Measurements from ENCODE around the gene CLDN9.

CLDN9 gene

DNA sequence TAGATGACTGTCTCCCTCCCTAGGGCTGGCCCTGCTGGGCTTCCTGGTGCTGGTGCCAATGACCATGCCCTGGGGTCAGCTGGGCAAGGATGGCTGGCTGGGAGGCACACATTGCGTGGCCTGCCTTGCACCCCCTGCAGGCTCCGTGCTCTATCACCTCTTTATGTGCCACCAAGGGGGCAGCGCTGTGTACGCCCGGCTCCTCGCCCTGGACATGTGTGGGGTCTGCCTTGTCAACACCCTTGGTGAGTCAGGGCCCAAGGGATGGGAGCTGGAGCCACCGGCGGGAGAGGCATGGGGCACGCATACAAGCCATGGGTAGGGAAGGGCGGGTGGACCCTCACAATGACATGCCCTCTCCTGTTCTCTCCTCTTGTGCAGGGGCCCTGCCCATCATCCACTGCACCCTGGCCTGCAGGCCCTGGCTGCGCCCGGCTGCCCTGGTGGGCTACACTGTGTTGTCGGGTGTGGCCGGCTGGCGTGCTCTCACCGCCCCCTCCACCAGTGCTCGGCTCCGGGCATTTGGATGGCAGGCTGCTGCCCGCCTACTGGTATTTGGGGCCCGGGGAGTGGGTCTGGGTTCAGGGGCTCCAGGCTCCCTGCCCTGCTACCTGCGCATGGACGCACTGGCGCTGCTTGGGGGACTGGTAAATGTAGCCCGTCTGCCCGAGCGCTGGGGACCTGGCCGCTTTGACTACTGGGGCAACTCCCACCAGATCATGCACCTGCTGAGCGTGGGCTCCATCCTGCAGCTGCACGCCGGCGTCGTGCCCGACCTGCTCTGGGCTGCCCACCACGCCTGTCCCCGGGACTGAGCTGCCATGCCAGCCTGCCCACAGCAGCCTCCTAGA, 41.4 kb upstream of the CLDN9 start (continued):
- TF ChIP-seq ZNF112 (tag by site-specific recombination; IDR thresholded peaks at IDR 0.05), result no peak
- TF ChIP-seq GLIS2 (tag by site-specific recombination; IDR thresholded peaks at IDR 0.05), result peak; percentile 34; the same call in 1 of the 2 replicates
- no peak for TF ChIP-seq ZNF266 (tag by site-specific recombination; IDR thresholded peaks at IDR 0.05; ENCODE audit: low read depth)
- TF ChIP-seq SETDB1 (IDR thresholded peaks at IDR 0.05; ENCODE audit: insufficient read length, low read length), result no peak
- TF ChIP-seq, protein P1, sequence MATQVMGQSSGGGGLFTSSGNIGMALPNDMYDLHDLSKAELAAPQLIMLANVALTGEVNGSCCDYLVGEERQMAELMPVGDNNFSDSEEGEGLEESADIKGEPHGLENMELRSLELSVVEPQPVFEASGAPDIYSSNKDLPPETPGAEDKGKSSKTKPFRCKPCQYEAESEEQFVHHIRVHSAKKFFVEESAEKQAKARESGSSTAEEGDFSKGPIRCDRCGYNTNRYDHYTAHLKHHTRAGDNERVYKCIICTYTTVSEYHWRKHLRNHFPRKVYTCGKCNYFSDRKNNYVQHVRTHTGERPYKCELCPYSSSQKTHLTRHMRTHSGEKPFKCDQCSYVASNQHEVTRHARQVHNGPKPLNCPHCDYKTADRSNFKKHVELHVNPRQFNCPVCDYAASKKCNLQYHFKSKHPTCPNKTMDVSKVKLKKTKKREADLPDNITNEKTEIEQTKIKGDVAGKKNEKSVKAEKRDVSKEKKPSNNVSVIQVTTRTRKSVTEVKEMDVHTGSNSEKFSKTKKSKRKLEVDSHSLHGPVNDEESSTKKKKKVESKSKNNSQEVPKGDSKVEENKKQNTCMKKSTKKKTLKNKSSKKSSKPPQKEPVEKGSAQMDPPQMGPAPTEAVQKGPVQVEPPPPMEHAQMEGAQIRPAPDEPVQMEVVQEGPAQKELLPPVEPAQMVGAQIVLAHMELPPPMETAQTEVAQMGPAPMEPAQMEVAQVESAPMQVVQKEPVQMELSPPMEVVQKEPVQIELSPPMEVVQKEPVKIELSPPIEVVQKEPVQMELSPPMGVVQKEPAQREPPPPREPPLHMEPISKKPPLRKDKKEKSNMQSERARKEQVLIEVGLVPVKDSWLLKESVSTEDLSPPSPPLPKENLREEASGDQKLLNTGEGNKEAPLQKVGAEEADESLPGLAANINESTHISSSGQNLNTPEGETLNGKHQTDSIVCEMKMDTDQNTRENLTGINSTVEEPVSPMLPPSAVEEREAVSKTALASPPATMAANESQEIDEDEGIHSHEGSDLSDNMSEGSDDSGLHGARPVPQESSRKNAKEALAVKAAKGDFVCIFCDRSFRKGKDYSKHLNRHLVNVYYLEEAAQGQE (tag by site-specific recombination; IDR thresholded peaks at IDR 0.05), result no peak
- TF ChIP-seq TRIM28 (IDR thresholded peaks at IDR 0.05; ENCODE audit: borderline replicate concordance, low read length), result no peak
- TF ChIP-seq GLIS1 (tag by site-specific recombination; IDR thresholded peaks at IDR 0.05), result peak; percentile 24; the same call in 1 of the 2 replicates
- TF ChIP-seq ZNF223 (tag by site-specific recombination; IDR thresholded peaks at IDR 0.05), result no peak
- no peak for TF ChIP-seq ZNF169 (tag by site-specific recombination; IDR thresholded peaks at IDR 0.05)
- TF ChIP-seq, protein P2, sequence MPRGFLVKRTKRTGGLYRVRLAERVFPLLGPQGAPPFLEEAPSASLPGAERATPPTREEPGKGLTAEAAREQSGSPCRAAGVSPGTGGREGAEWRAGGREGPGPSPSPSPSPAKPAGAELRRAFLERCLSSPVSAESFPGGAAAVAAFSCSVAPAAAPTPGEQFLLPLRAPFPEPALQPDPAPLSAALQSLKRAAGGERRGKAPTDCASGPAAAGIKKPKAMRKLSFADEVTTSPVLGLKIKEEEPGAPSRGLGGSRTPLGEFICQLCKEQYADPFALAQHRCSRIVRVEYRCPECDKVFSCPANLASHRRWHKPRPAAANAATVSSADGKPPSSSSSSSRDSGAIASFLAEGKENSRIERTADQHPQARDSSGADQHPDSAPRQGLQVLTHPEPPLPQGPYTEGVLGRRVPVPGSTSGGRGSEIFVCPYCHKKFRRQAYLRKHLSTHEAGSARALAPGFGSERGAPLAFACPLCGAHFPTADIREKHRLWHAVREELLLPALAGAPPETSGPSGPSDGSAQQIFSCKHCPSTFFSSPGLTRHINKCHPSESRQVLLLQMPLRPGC (tag by site-specific recombination; IDR thresholded peaks at IDR 0.05), result no peak
- no peak for TF ChIP-seq ZNF629 (tag by site-specific recombination; IDR thresholded peaks at IDR 0.05)
- no peak for TF ChIP-seq GLI4 (tag by site-specific recombination; IDR thresholded peaks at IDR 0.05)
- no peak for TF ChIP-seq ZNF16 (tag by site-specific recombination; IDR thresholded peaks at IDR 0.05; ENCODE audit: low read depth)
- TF ChIP-seq, protein P3, sequence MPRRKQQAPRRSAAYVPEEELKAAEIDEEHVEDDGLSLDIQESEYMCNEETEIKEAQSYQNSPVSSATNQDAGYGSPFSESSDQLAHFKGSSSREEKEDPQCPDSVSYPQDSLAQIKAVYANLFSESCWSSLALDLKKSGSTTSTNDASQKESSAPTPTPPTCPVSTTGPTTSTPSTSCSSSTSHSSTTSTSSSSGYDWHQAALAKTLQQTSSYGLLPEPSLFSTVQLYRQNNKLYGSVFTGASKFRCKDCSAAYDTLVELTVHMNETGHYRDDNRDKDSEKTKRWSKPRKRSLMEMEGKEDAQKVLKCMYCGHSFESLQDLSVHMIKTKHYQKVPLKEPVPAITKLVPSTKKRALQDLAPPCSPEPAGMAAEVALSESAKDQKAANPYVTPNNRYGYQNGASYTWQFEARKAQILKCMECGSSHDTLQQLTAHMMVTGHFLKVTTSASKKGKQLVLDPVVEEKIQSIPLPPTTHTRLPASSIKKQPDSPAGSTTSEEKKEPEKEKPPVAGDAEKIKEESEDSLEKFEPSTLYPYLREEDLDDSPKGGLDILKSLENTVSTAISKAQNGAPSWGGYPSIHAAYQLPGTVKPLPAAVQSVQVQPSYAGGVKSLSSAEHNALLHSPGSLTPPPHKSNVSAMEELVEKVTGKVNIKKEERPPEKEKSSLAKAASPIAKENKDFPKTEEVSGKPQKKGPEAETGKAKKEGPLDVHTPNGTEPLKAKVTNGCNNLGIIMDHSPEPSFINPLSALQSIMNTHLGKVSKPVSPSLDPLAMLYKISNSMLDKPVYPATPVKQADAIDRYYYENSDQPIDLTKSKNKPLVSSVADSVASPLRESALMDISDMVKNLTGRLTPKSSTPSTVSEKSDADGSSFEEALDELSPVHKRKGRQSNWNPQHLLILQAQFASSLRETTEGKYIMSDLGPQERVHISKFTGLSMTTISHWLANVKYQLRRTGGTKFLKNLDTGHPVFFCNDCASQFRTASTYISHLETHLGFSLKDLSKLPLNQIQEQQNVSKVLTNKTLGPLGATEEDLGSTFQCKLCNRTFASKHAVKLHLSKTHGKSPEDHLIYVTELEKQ (tag by site-specific recombination; IDR thresholded peaks at IDR 0.05; ENCODE audit: borderline replicate concordance), result no peak
- no peak for TF ChIP-seq ZNF510 (tag by site-specific recombination; IDR thresholded peaks at IDR 0.05; ENCODE audit: insufficient replicate concordance)
- no peak for TF ChIP-seq ZNF555 (tag by site-specific recombination; conservative IDR thresholded peaks at IDR 0.05)
- TF ChIP-seq, protein P4, sequence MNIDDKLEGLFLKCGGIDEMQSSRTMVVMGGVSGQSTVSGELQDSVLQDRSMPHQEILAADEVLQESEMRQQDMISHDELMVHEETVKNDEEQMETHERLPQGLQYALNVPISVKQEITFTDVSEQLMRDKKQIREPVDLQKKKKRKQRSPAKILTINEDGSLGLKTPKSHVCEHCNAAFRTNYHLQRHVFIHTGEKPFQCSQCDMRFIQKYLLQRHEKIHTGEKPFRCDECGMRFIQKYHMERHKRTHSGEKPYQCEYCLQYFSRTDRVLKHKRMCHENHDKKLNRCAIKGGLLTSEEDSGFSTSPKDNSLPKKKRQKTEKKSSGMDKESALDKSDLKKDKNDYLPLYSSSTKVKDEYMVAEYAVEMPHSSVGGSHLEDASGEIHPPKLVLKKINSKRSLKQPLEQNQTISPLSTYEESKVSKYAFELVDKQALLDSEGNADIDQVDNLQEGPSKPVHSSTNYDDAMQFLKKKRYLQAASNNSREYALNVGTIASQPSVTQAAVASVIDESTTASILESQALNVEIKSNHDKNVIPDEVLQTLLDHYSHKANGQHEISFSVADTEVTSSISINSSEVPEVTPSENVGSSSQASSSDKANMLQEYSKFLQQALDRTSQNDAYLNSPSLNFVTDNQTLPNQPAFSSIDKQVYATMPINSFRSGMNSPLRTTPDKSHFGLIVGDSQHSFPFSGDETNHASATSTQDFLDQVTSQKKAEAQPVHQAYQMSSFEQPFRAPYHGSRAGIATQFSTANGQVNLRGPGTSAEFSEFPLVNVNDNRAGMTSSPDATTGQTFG (tag by site-specific recombination; IDR thresholded peaks at IDR 0.05; ENCODE audit: borderline replicate concordance), result no peak
- TF ChIP-seq ZNF248 (tag by site-specific recombination; IDR thresholded peaks at IDR 0.05), result no peak
- TF ChIP-seq, protein P5, sequence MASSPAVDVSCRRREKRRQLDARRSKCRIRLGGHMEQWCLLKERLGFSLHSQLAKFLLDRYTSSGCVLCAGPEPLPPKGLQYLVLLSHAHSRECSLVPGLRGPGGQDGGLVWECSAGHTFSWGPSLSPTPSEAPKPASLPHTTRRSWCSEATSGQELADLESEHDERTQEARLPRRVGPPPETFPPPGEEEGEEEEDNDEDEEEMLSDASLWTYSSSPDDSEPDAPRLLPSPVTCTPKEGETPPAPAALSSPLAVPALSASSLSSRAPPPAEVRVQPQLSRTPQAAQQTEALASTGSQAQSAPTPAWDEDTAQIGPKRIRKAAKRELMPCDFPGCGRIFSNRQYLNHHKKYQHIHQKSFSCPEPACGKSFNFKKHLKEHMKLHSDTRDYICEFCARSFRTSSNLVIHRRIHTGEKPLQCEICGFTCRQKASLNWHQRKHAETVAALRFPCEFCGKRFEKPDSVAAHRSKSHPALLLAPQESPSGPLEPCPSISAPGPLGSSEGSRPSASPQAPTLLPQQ (tag by site-specific recombination; IDR thresholded peaks at IDR 0.05), result 0 out of 2 replicates have a peak, but pooled peaks have one; percentile 18
- TF ChIP-seq ZXDB (tag by site-specific recombination; IDR thresholded peaks at IDR 0.05), result no peak
- no peak for TF ChIP-seq ZNF214 (tag by site-specific recombination; IDR thresholded peaks at IDR 0.05; ENCODE audit: borderline replicate concordance)
- TF ChIP-seq ZNF146 (tag by site-specific recombination; IDR thresholded peaks at IDR 0.05), result no peak
- no peak for TF ChIP-seq ZNF600 (tag by site-specific recombination; IDR thresholded peaks at IDR 0.05)

All from HEK293 (cell line).